ENCODE data around the gene TYRO3. TPM values are rescaled to one million over a fixed set of nuclear protein-coding genes. Genes with fewer than 3 reads are reported as not detected.
A peak's percentile ranks its signal among the peaks of the same experiment; 100 is the strongest.

Gene TYRO3
- total and polyA plus RNA-seq, 2 of the 13 experiments (the other 11 are each of a cell fraction or from before 2014, with no cell fraction given) = 24.0 to 43.6 TPM

GRCh38 chr15:41558400-41559238, at the start of gene TYRO3 (continued):
- no peak for TF ChIP-seq KLF15 (CRISPR knock-in tag; IDR thresholded peaks at IDR 0.05; ENCODE audit: borderline replicate concordance)
- TF ChIP-seq CTCF (CRISPR knock-in tag; IDR thresholded peaks at IDR 0.05) = peak; percentile 27; the same call in 1 of the 2 replicates
- TF ChIP-seq RAD21 (CRISPR knock-in tag; IDR thresholded peaks at IDR 0.05) = peak; percentile 63
- no peak for TF ChIP-seq ZNF24 (IDR thresholded peaks at IDR 0.05)
- TF ChIP-seq ZNF335 (CRISPR knock-in tag; IDR thresholded peaks at IDR 0.05) = no peak
- TF ChIP-seq TERF1 (CRISPR knock-in tag; IDR thresholded peaks at IDR 0.05) = no peak
- no peak for TF ChIP-seq PAWR (CRISPR knock-in tag; IDR thresholded peaks at IDR 0.05; ENCODE audit: borderline replicate concordance)
- no peak for TF ChIP-seq GLMP (CRISPR knock-in tag; IDR thresholded peaks at IDR 0.05; ENCODE audit: borderline replicate concordance)
- no peak for TF ChIP-seq HMGXB4 (CRISPR knock-in tag; IDR thresholded peaks at IDR 0.05; ENCODE audit: borderline replicate concordance in 1 of 2, low read depth in 1 of 2)
- no peak for TF ChIP-seq RFX5 (IDR thresholded peaks at IDR 0.05; ENCODE audit: low read depth, low read length)
- TF ChIP-seq ZNF816 (CRISPR knock-in tag; IDR thresholded peaks at IDR 0.05; ENCODE audit: borderline replicate concordance) = no peak
- no peak for TF ChIP-seq HOXA9 (CRISPR knock-in tag; IDR thresholded peaks at IDR 0.05; ENCODE audit: borderline replicate concordance)
- TF ChIP-seq MEF2D (CRISPR knock-in tag; IDR thresholded peaks at IDR 0.05) = no peak
- no peak for TF ChIP-seq HOXA7 (CRISPR knock-in tag; IDR thresholded peaks at IDR 0.05)
- no peak for TF ChIP-seq HNRNPLL (IDR thresholded peaks at IDR 0.05; ENCODE audit: low read depth, low read length, poor library complexity, severe bottlenecking)
- no peak for TF ChIP-seq EED (CRISPR knock-in tag; IDR thresholded peaks at IDR 0.05)
- TF ChIP-seq STAG1 (CRISPR knock-in tag; IDR thresholded peaks at IDR 0.05) = peak; percentile 49
- TF ChIP-seq ZNF576 (CRISPR knock-in tag; IDR thresholded peaks at IDR 0.05) = no peak
- no peak for TF ChIP-seq HDAC6 (IDR thresholded peaks at IDR 0.05; ENCODE audit: low read depth, low read length)
- TF ChIP-seq CHD4 (IDR thresholded peaks at IDR 0.05; ENCODE audit: borderline replicate concordance, low read length) = no peak
- TF ChIP-seq EP300 (IDR thresholded peaks at IDR 0.05; ENCODE audit: low read depth in 2 of 2, low read length in 2 of 2) = no peak
- no peak for TF ChIP-seq EP300 (CRISPR knock-in tag; IDR thresholded peaks at IDR 0.05; ENCODE audit: borderline replicate concordance)
- no peak for TF ChIP-seq ZSCAN21 (CRISPR knock-in tag; IDR thresholded peaks at IDR 0.05; ENCODE audit: borderline replicate concordance)

Data from HepG2 (cell line).